Gastrocnemius medialis (tissue), 4 donors: ENCODE data around the gene LITAFD. TPM values are rescaled to one million over a fixed set of nuclear protein-coding genes. Genes with fewer than 3 reads are reported as not detected.
A peak's percentile ranks its signal among the peaks of the same experiment; 100 is the strongest.

Source experiments
- ATAC-seq, 2 donors: fragments of 150-250 bp; one replicate each; pipeline ENCODE4 v1.9.1; 2016
- DNase-seq, 2 donors: peaks; one replicate each; pipeline ENCODE4 v3.0.0-alpha.2; 2019
- H3K27ac ChIP-seq, 4 donors: fragments of 200-600 bp; sonication (generic); 1 replicate in 1 of 4; 2 replicates in 3 of 4; pipeline ENCODE4 v1.5.1; 2016 to 2018; ENCODE audit warnings: mild to moderate bottlenecking in 2 of 4, moderate library complexity in 1 of 4
- H3K27me3 ChIP-seq, 3 donors: fragments of 200-600 bp; sonication (generic) in 2 of 3; 1 replicate in 1 of 3; 2 replicates in 2 of 3; pipeline versions ENCODE4 v1.5.1 to v1.6.0; 2016 to 2019; ENCODE audit warnings: mild to moderate bottlenecking in 1 of 3, moderate library complexity in 1 of 3
- H3K36me3 ChIP-seq, 2 donors: fragments of 200-600 bp; sonication (generic) in 1 of 2; one replicate each; pipeline ENCODE4 v1.5.1; 2017 to 2018
- H3K4me1 ChIP-seq, 2 donors: fragments of 200-600 bp; sonication (generic) in 1 of 2; one replicate each; pipeline ENCODE4 v1.5.1; 2016 to 2017; ENCODE audit warnings: mild to moderate bottlenecking in 2 of 2
- H3K4me3 ChIP-seq, 4 donors: fragments of 200-600 bp; sonication (generic) in 3 of 4; 1 replicate in 1 of 4; 2 replicates in 3 of 4; pipeline ENCODE4 v1.5.1; 2016 to 2019; ENCODE audit warnings: mild to moderate bottlenecking in 2 of 4
- H3K9me3 ChIP-seq, 3 donors: fragments of 200-600 bp; sonication (generic) in 2 of 3; 1 replicate in 1 of 3; 2 replicates in 2 of 3; pipeline ENCODE4 v1.5.1; 2016 to 2019
- POLR2A ChIP-seq, 2 donors: fragments of 450-650 bp; IDR thresholded peaks; one replicate each; pipeline ENCODE4 v1.6.1; 2017; ENCODE audit warnings: antibody characterized with exemption in 2 of 2, mild to moderate bottlenecking in 2 of 2, moderate library complexity in 2 of 2
- in situ Hi-C, 4 donors: fragments of 200-750 bp; cut with MboI; loops; one replicate each; pipeline versions ENCODE4 v1.15.0 to v1.8.0; 2017; ENCODE audit warnings: low sequenced_read_pairs in 4 of 4
- intact Hi-C: fragments of 100-400 bp; cut with DNase I; formaldehyde crosslinking; loops from one replicate; pipeline ENCODE4 v1.15.1; 2023; ENCODE audit warnings: low total_unique reads
- total RNA-seq, 4 donors: library from RNA; depleted of rRNA; stranded (reverse); fragments of >200 nt; gene quantifications; one replicate each; pipeline versions ENCODE4 v1.1.0 to v1.2.3, GENCODE V29; 2016
- TF ChIP-seq, protein P1 (sequence below), 5 experiments: fragments of 450-650 bp in 3 of 5; fragments of 200-600 bp in 2 of 5; sonication (generic) in 2 of 5; IDR thresholded peaks in 4 of 5; conservative IDR thresholded peaks in 1 of 5; 1 replicate in 4 of 5; 2 replicates in 1 of 5; pipeline ENCODE4 v1.5.1; 2016 to 2019; ENCODE audit warnings: antibody characterized with exemption in 5 of 5, mild to moderate bottlenecking in 3 of 5, moderate library complexity in 3 of 5

The LITAFD gene
- total RNA-seq, 4 donors from 2014 or later = not detected

DNA sequence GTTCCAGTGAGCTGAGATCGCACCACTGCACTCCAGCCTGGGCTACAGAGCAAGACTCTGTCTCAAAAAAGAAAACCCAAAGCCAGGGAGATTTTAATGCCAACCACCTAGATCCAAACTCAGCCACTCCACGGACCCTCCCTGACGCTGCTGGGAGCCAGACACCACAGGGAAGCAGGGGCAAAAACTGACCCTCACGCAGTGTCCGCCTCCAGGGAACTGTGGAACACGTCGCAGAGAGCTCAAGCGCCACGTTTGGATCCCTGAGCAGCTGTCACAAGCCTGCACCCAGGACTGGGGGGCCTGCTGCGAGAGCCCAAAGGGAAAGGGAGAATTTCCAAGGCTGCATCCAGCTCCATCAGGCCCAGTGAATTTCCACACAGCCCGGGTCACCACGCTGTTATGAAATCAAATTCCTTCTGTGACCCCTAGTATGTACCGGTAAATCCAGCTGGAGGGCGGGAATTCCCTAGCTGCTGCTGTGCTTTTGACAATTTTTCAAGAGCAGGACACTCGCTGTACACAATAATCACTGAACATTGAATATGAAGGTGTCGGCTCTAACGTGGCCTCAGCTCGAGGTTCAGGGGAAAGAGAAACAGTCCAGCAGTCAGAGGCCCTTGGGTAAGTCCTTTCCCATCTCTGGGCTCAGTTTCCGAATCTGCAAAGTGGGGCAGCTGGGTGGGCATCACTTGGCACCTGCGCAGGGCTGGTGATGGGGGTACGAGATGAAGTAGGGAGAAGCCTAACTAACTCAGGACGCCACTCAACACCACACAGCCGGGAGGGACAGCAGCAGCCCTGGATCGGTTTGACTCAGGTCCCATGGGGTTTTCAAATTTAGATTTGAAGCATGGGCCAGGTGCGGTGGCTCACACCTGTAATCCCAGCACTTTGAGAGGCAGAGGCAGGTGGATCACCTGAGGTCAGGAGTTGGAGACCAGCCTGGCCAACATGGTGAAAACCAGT, 22.0 kb upstream of the LITAFD start:
- H3K9me3 ChIP-seq = no peaks in the 10 kb centered on the region
- H3K36me3 ChIP-seq = peaks cover 0 to 19% of the 10 kb centered on the region in 2 donors
- H3K27ac ChIP-seq = peak overlapping the region; percentile 49 to 74 (median 60)
- H3K27me3 ChIP-seq = peaks cover 0 to 7% (median 4%) of the 10 kb centered on the region in 3 donors
- TF ChIP-seq, protein P1, sequence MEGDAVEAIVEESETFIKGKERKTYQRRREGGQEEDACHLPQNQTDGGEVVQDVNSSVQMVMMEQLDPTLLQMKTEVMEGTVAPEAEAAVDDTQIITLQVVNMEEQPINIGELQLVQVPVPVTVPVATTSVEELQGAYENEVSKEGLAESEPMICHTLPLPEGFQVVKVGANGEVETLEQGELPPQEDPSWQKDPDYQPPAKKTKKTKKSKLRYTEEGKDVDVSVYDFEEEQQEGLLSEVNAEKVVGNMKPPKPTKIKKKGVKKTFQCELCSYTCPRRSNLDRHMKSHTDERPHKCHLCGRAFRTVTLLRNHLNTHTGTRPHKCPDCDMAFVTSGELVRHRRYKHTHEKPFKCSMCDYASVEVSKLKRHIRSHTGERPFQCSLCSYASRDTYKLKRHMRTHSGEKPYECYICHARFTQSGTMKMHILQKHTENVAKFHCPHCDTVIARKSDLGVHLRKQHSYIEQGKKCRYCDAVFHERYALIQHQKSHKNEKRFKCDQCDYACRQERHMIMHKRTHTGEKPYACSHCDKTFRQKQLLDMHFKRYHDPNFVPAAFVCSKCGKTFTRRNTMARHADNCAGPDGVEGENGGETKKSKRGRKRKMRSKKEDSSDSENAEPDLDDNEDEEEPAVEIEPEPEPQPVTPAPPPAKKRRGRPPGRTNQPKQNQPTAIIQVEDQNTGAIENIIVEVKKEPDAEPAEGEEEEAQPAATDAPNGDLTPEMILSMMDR (IDR thresholded peaks at IDR 0.05 in 4 of 5, conservative IDR thresholded peaks at IDR 0.05 in 1 of 5) = no peak
- TF ChIP-seq POLR2A (IDR thresholded peaks at IDR 0.05) = no peak
- intact Hi-C loops = no loop called here
- H3K4me1 ChIP-seq = peaks cover 8 to 25% of the 10 kb centered on the region in 2 donors
- ATAC-seq = peak; percentile 60 to 61
- peak; percentile 54 to 74 for DNase-seq
- in situ Hi-C loops = loop anchor here in 1 of 4 donors (10.0 kb wide), 1 partner anchor 55 kb away; no protein-coding TSS in a partner anchor
- no peak overlapping the region for H3K4me3 ChIP-seq

DNA sequence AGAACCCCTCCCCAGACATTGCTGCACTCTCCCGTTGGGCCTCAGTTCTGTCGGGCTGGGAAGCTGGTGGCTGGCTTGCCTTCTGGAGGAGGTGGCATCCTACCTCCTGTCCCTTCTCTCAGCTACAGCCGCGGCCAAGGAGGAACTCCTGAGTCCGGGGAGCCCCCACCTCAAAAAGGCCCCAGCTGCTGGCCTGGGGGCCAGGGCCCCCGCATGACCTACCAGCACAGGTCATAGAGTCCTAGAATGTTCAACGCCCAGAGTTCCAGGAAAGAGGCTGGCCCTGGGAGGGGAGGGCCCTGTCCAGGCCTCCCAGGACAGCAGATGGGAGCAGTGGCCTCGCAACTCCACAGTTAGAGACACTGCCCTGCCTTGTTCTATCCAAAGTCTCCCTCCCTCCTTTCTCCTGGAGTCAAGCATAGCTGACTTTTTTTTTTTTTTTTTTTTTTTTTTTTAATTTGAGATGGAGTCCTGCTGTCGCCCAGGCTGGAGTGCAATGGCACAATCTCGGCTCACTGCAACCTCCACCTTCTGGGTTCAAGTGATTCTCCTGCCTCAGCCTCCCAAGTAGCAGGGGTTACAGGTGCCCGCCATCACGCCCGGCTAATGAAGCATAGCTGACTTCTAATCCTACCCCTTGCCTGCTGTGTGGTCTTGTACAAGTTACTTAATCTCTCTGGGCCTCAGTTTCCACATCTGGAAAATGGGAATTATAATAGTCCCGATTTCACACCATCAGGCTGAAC, 20.4 kb upstream of the LITAFD start:
- H3K4me1 ChIP-seq = peaks cover 21 to 36% of the 10 kb centered on the region in 2 donors
- no peaks in the 10 kb centered on the region for H3K9me3 ChIP-seq
- TF ChIP-seq, protein P1 (IDR thresholded peaks at IDR 0.05 in 4 of 5, conservative IDR thresholded peaks at IDR 0.05 in 1 of 5) = no peak
- TF ChIP-seq POLR2A (IDR thresholded peaks at IDR 0.05) = no peak
- peaks cover 12 to 22% (median 18%) of the 10 kb centered on the region in 3 donors for H3K27me3 ChIP-seq
- intact Hi-C loops = no loop called here
- in situ Hi-C loops = no loop called here
- H3K36me3 ChIP-seq = peaks cover 0 to 9% of the 10 kb centered on the region in 2 donors
- H3K27ac ChIP-seq = peak overlapping the region; percentile 34 to 65 (median 48)
- DNase-seq (peak in 1 of 2 donors; percentile 44), ATAC-seq (peak in 1 of 2 donors; percentile 26)
- peak overlapping the region in 1 of 4 donors; percentile 10 for H3K4me3 ChIP-seq

DNA sequence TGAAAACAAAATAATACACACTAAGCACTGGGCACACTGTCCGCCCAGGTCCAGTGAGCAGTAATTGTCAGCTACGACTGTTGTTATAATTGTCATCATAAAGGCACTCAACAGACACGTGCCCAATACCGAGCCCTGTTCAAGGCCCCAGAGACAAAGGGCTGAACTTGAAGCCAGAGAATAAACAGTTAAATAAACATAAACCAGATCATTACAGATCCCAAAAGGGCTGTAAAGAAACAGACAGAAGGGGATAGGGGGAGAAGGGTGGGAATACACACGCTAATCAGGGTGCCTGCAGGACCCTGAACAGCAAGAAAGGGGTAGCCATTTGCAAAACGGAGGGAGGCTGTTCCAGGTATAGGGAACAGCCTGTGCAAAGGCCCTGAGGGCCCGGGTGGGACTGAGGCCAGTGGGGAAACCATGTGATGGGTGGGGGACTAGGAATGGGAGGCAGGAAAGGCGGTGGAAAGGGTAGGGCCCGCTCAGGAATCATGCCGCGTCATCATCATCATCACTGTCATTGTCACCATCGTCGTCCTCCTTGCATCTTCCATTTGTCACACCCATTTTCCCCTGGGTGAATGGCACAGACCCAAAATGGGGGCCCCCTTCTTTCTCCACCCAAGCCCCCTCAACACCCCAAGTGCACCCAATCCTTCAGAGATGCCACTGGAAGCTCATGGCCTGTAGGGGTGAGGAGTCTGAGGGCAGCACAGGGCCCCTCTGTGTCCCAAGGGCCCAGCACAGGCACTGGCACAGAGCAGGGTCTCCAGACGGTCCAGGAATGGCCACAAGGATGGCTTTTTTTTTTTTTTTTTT, 19.6 kb upstream of the LITAFD start:
- in situ Hi-C loops (no loop called here), intact Hi-C loops (no loop called here)
- Histone ChIP-seq H3K27me3 (peaks cover 20 to 30% (median 26%) of the 10 kb centered on the region in 3 donors), H3K4me3 (no peak overlapping the region), H3K4me1 (peaks cover 22 to 40% of the 10 kb centered on the region in 2 donors), H3K27ac (peak overlapping the region in 3 of 4 donors; percentile 33 to 46 (median 34)), H3K9me3 (no peaks in the 10 kb centered on the region), H3K36me3 (peaks cover 0 to 9% of the 10 kb centered on the region in 2 donors)
- DNase-seq (no peak), ATAC-seq (no peak)
- TF ChIP-seq POLR2A (IDR thresholded peaks at IDR 0.05) = no peak
- TF ChIP-seq, protein P1 (IDR thresholded peaks at IDR 0.05 in 4 of 5, conservative IDR thresholded peaks at IDR 0.05 in 1 of 5) = no peak
